HepG2 (cell line): ENCODE measurements around the gene RABL6. TPM values are rescaled to one million over a fixed set of nuclear protein-coding genes. Genes with fewer than 3 reads are reported as not detected.

Experiments used
- DBP ChIP-seq: sonication (generic); formaldehyde crosslinking; IDR thresholded peaks from 2 replicates; pipeline ENCODE4 v1.4.0; 2020; ENCODE audit warnings: missing genetic modification reagents; ENCODE audit errors: not compliant biosample characterization
- LBX2 ChIP-seq: sonication (generic); formaldehyde crosslinking; IDR thresholded peaks from 2 replicates; pipeline ENCODE4 v1.5.0; 2020; ENCODE audit warnings: missing genetic modification reagents, mild to moderate bottlenecking, borderline replicate concordance
- NFAT5 ChIP-seq: sonication (generic); formaldehyde crosslinking; IDR thresholded peaks from 2 replicates; pipeline ENCODE4 v1.4.0; 2020; ENCODE audit warnings: missing genetic modification reagents
- NFATC3 ChIP-seq: sonication (generic); formaldehyde crosslinking; IDR thresholded peaks from 2 replicates; pipeline ENCODE4 v1.5.1; 2020; ENCODE audit warnings: mild to moderate bottlenecking, missing genetic modification reagents
- STAT6 ChIP-seq: sonication (generic); formaldehyde crosslinking; IDR thresholded peaks from 2 replicates; pipeline ENCODE4 v1.4.0; 2020; ENCODE audit warnings: missing genetic modification reagents, mild to moderate bottlenecking, borderline replicate concordance
- TSC22D2 ChIP-seq: sonication (generic); formaldehyde crosslinking; IDR thresholded peaks from 2 replicates; pipeline ENCODE4 v1.5.1; 2020; ENCODE audit warnings: missing genetic modification reagents, mild to moderate bottlenecking, borderline replicate concordance
- ZMAT3 ChIP-seq: sonication (generic); formaldehyde crosslinking; conservative IDR thresholded peaks from 2 replicates; pipeline ENCODE4 v1.7.0; 2021; ENCODE audit warnings: missing genetic modification reagents
- ZMAT5 ChIP-seq: sonication (generic); formaldehyde crosslinking; IDR thresholded peaks from 2 replicates; pipeline ENCODE4 v1.5.0; 2020; ENCODE audit warnings: mild to moderate bottlenecking, low read depth, missing genetic modification reagents, borderline replicate concordance
- ZNF142 ChIP-seq: sonication (generic); formaldehyde crosslinking; IDR thresholded peaks from 2 replicates; pipeline ENCODE4 v1.4.0; 2020; ENCODE audit warnings: missing genetic modification reagents
- ZNF75D ChIP-seq: sonication (generic); formaldehyde crosslinking; IDR thresholded peaks from 2 replicates; pipeline ENCODE4 v1.8.1; 2023; ENCODE audit warnings: missing genetic modification reagents, mild to moderate bottlenecking, borderline replicate concordance
- polyA plus RNA-seq, 8 experiments: library from polyadenylated mRNA; depleted of rRNA in 3 of 8; stranded (reverse) in 7 of 8; unstranded in 1 of 8; fragments of >200 nt; fragmentation: Illumina TruSeq in 4 of 8; extraction: Trizol in 4 of 8; gene quantifications; 2 replicates each; pipeline versions ENCODE4 v1.2.1 to v1.2.3, GENCODE V29; 2011 to 2016; ENCODE audit warnings: low read depth in 4 of 8, missing spikeins in 1 of 8, mixed read lengths in 1 of 8; ENCODE audit not compliant: insufficient read depth in 1 of 8
- total RNA-seq, 5 experiments: library from RNA; depleted of rRNA; stranded (reverse); fragments of >200 nt; fragmentation: Illumina TruSeq; extraction: Trizol; gene quantifications; 2 replicates each; pipeline ENCODE4 v1.2.3, GENCODE V29; 2016; ENCODE audit warnings: low read depth in 1 of 5

The RABL6 gene
- total and polyA plus RNA-seq, 2 of the 13 experiments (the other 11 are each of a cell fraction or from before 2014, with no cell fraction given) = 81.5 to 125 TPM

GRCh38 chr9:136860933-136861873 is 53.5 kb downstream of the RABL6 start (continued):
- no peak for TF ChIP-seq NFAT5 (CRISPR knock-in tag)
- TF ChIP-seq STAT6 (CRISPR knock-in tag) = no peak
- TF ChIP-seq NFATC3 (CRISPR knock-in tag) = no peak
- no peak for TF ChIP-seq LBX2 (CRISPR knock-in tag)
- no peak for TF ChIP-seq ZMAT5 (CRISPR knock-in tag)
- no peak for TF ChIP-seq ZMAT3 (CRISPR knock-in tag)
- TF ChIP-seq TSC22D2 (CRISPR knock-in tag) = no peak
- TF ChIP-seq ZNF75D (CRISPR knock-in tag) = no peak
- no peak for TF ChIP-seq DBP (CRISPR knock-in tag)
- TF ChIP-seq ZNF142 (CRISPR knock-in tag) = no peak
